PC-3 (cell line): ENCODE data around the gene TAF10. TPM values are rescaled to one million over a fixed set of nuclear protein-coding genes. Genes with fewer than 3 reads are reported as not detected.

Experiments
- ATAC-seq: fragments of 200-7000 bp; cut with Tn5 transposase; 2 replicates; pipeline ENCODE4 v1.9.1; 2020; ENCODE audit warnings: mild to moderate bottlenecking, moderate library complexity
- BruUV-seq: library from RNA; stranded (reverse); fragments of 400-500 nt; replicated peaks from 2 replicates; lab custom pipeline; 2021; lab: Mats Ljungman, UMichigan
- CTCF ChIA-PET: fragments of 300-600 bp; sonication (Branson Sonifier 250); formaldehyde crosslinking; loops from one replicate; lab custom pipeline; 2022; ENCODE audit warnings: antibody characterized with exemption; lab: Charles Lee
- POLR2A ChIA-PET: fragments of 300-600 bp; sonication (Branson Sonifier 250); formaldehyde crosslinking; loops from one replicate; lab custom pipeline; 2022; ENCODE audit warnings: antibody characterized with exemption; ENCODE audit not compliant: unreplicated experiment; lab: Charles Lee
- DNase-seq: peaks from one replicate; pipeline ENCODE4 v3.0.0-alpha.2; 2015
- H2AFZ ChIP-seq: fragments of 300-600 bp; sonication (generic); 2 replicates; pipeline ENCODE4 v1.6.0; 2016; ENCODE audit warnings: antibody characterized with exemption, low read length
- H3F3A ChIP-seq: fragments of 300-600 bp; sonication (generic); one replicate; pipeline ENCODE4 v1.6.0; 2017; ENCODE audit warnings: antibody characterized with exemption, low read length, control low read depth, mild to moderate bottlenecking; ENCODE audit not compliant: unreplicated experiment
- H3K27ac ChIP-seq: fragments of 300-600 bp; sonication (generic); 2 replicates; pipeline ENCODE4 v1.5.1; 2016; ENCODE audit warnings: mild to moderate bottlenecking, low read length
- H3K27me3 ChIP-seq: fragments of 300-600 bp; sonication (generic); 2 replicates; pipeline ENCODE4 v1.6.1; 2016; ENCODE audit warnings: low read length, mixed read lengths
- H3K36me3 ChIP-seq: fragments of 300-600 bp; sonication (generic); 2 replicates; pipeline ENCODE4 v1.6.1; 2016; ENCODE audit warnings: low read depth, mixed run types, low read length, mixed read lengths
- H3K4me1 ChIP-seq: fragments of 300-600 bp; sonication (generic); 2 replicates; pipeline ENCODE4 v1.5.1; 2016; ENCODE audit warnings: low read length; ENCODE audit not compliant: insufficient read depth
- H3K4me2 ChIP-seq: fragments of 300-600 bp; sonication (generic); 2 replicates; pipeline ENCODE4 v1.6.0; 2016; ENCODE audit warnings: low read length
- H3K4me3 ChIP-seq: fragments of 300-600 bp; sonication (generic); 2 replicates; pipeline ENCODE4 v1.5.1; 2016; ENCODE audit warnings: mild to moderate bottlenecking, low read length, mixed read lengths
- H3K79me2 ChIP-seq: fragments of 300-600 bp; sonication (generic); 2 replicates; pipeline ENCODE4 v1.6.1; 2017; ENCODE audit warnings: low read length, mixed read lengths
- H3K9ac ChIP-seq: fragments of 300-600 bp; sonication (generic); 2 replicates; pipeline ENCODE4 v1.6.0; 2016; ENCODE audit warnings: mild to moderate bottlenecking, low read length
- H3K9me2 ChIP-seq: fragments of 300-600 bp; sonication (generic); replicated peaks from 2 replicates; pipeline ENCODE4 v1.6.1; 2016; ENCODE audit warnings: mixed run types, low read length, mixed read lengths
- H3K9me3 ChIP-seq: fragments of 300-600 bp; sonication (generic); 2 replicates; pipeline ENCODE4 v1.6.1; 2016; ENCODE audit warnings: low read length, mixed read lengths
- H4K20me1 ChIP-seq: fragments of 300-600 bp; sonication (generic); 2 replicates; pipeline ENCODE4 v1.6.1; 2016; ENCODE audit warnings: low read length, mixed read lengths
- CTCF ChIP-seq: fragments of 300-600 bp; sonication (generic); conservative IDR thresholded peaks from 2 replicates; pipeline ENCODE4 v1.5.1; 2017; ENCODE audit warnings: antibody characterized with exemption, low read depth, mild to moderate bottlenecking, low read length
- EZH2 ChIP-seq: fragments of 300-600 bp; sonication (generic); IDR thresholded peaks from one replicate; pipeline ENCODE4 v1.6.1; 2017; ENCODE audit warnings: antibody characterized with exemption, mild to moderate bottlenecking, low read length; ENCODE audit not compliant: unreplicated experiment
- EZH2phosphoT487 ChIP-seq: fragments of 300-600 bp; sonication (generic); IDR thresholded peaks from 2 replicates; pipeline ENCODE4 v1.6.1; 2018; ENCODE audit warnings: mild to moderate bottlenecking, antibody characterized with exemption, low read length, borderline replicate concordance
- intact Hi-C: fragments of 100-400 bp; cut with micrococcal nuclease; formaldehyde crosslinking; loops from 2 replicates; pipeline ENCODE4 v1.9.0; 2023
- total RNA-seq: library from RNA; depleted of rRNA; stranded (reverse); fragments of >200 nt; gene quantifications from 2 replicates; pipeline ENCODE4 v1.2.3, GENCODE V29; 2014

TAF10 gene
- total RNA-seq, 1 experiment from 2014 or later, result 102 TPM

GRCh38 chr11:6640036-6640984, 28.3 kb upstream of the TAF10 start:
- H2AFZ ChIP-seq, result no peak overlapping the region
- no peak overlapping the region for H3K4me3 ChIP-seq
- CTCF ChIA-PET, result no interaction called here
- no peak overlapping the region for H3K27ac ChIP-seq
- POLR2A ChIA-PET, result no interaction called here
- no peak for DNase-seq
- H3F3A ChIP-seq, result no peaks in the 10 kb centered on the region
- no peak for ATAC-seq
- intact Hi-C loops, result no loop called here
- H3K79me2 ChIP-seq, result no peaks in the 10 kb centered on the region
- H3K9me3 ChIP-seq, result no peaks in the 10 kb centered on the region
- no peak for TF ChIP-seq EZH2
- no peak for TF ChIP-seq EZH2phosphoT487
- TF ChIP-seq CTCF, result no peak
- no peaks in the 10 kb centered on the region for H3K36me3 ChIP-seq
- no peak overlapping the region for H3K4me2 ChIP-seq
- no peaks in the 10 kb centered on the region for H4K20me1 ChIP-seq
- no peaks in the 10 kb centered on the region for H3K9me2 ChIP-seq
- no peak overlapping the region for H3K9ac ChIP-seq
- no peaks in the 10 kb centered on the region for H3K4me1 ChIP-seq
- H3K27me3 ChIP-seq, result peaks cover 14% of the 10 kb centered on the region; the same call in 1 of the 2 replicates
- BruUV-seq, result no TSS peak

- no peaks in the 10 kb centered on the region for H3K36me3 ChIP-seq
- H3K9ac ChIP-seq, result no peak overlapping the region
- H3K9me2 ChIP-seq, result no peaks in the 10 kb centered on the region
- no TSS peak for BruUV-seq
- CTCF ChIA-PET, result interaction anchor here (1.3 kb wide), 1 partner anchor 107 kb away, joined by 5 read pairs; no protein-coding TSS in a partner anchor
- DNase-seq (no peak), ATAC-seq (no peak)
- H4K20me1 ChIP-seq, result no peaks in the 10 kb centered on the region
- no peak overlapping the region for H2AFZ ChIP-seq
- H3K4me1 ChIP-seq, result no peaks in the 10 kb centered on the region
- H3F3A ChIP-seq, result no peaks in the 10 kb centered on the region
- H3K27ac ChIP-seq, result no peak overlapping the region
- H3K27me3 ChIP-seq, result 0 out of 2 replicates have a peak, but pooled peaks cover 4% of the 10 kb centered on the region
- H3K4me2 ChIP-seq, result no peak overlapping the region
- no peak overlapping the region for H3K4me3 ChIP-seq
- H3K9me3 ChIP-seq, result no peaks in the 10 kb centered on the region
- no peaks in the 10 kb centered on the region for H3K79me2 ChIP-seq
- POLR2A ChIA-PET, result no interaction called here
- no peak for TF ChIP-seq CTCF
- intact Hi-C loops, result no loop called here
Observed at GRCh38 chr11:6638429-6638828, 26.4 kb upstream of the TAF10 start.

- BruUV-seq, result no TSS peak
- DNase-seq (no peak), ATAC-seq (no peak)
- TF ChIP-seq EZH2 (no peak), EZH2phosphoT487 (no peak), CTCF (no peak)
- intact Hi-C loops, result no loop called here
- no peaks in the 10 kb centered on the region for H3F3A ChIP-seq
- no peaks in the 10 kb centered on the region for H3K9me2 ChIP-seq
- CTCF ChIA-PET, result interaction anchor here (1.3 kb wide), 1 partner anchor 107 kb away, joined by 5 read pairs; no protein-coding TSS in a partner anchor
- no peaks in the 10 kb centered on the region for H3K79me2 ChIP-seq
- H2AFZ ChIP-seq, result no peak overlapping the region
- POLR2A ChIA-PET, result no interaction called here
- no peak overlapping the region for H3K9ac ChIP-seq
- H3K27me3 ChIP-seq, result no peaks in the 10 kb centered on the region
- H3K4me3 ChIP-seq, result no peak overlapping the region
- no peaks in the 10 kb centered on the region for H3K4me1 ChIP-seq
- no peak overlapping the region for H3K27ac ChIP-seq
- no peaks in the 10 kb centered on the region for H4K20me1 ChIP-seq
- no peak overlapping the region for H3K4me2 ChIP-seq
- H3K36me3 ChIP-seq, result no peaks in the 10 kb centered on the region
- no peaks in the 10 kb centered on the region for H3K9me3 ChIP-seq
Observed at GRCh38 chr11:6637871-6638270, 25.9 kb upstream of the TAF10 start.
